ENCODE data around the gene SP3. TPM values are rescaled to one million over a fixed set of nuclear protein-coding genes. Genes with fewer than 3 reads are reported as not detected.

Gene SP3
- total and polyA plus RNA-seq, 12 donors, result 8.6 to 45.7 (median 40.7) TPM

DNA sequence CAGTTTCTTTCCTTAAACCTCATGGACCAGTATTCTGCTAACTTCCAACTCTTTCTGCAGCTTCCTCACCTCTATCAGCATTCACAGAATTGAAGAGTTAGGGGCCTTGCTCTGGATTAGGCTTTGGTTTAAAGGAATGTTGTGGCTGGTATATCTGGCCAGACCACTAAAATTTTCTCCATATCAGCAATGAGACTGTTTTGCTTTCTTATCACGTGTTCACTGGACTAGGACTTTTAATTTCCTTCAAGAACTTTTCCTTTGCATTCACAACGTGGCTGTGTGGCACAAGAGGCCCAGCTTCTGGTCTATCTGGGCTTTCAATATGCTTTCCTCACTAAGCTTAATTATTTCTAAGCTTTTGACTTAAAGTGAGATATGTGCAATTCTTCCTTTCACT, 33.4 kb downstream of the SP3 start:
- H3K36me3 ChIP-seq, result peaks cover 0 to 30% (median 0%) of the 10 kb centered on the region in 9 donors
- H3K9me3 ChIP-seq, result no peaks in the 10 kb centered on the region
- no peak for ATAC-seq
- H3K27me3 ChIP-seq, result no peaks in the 10 kb centered on the region
- no peak overlapping the region for H3K4me3 ChIP-seq
- intact Hi-C loops (cut with DNase I), result no loop called here
- TF ChIP-seq, protein P1, sequence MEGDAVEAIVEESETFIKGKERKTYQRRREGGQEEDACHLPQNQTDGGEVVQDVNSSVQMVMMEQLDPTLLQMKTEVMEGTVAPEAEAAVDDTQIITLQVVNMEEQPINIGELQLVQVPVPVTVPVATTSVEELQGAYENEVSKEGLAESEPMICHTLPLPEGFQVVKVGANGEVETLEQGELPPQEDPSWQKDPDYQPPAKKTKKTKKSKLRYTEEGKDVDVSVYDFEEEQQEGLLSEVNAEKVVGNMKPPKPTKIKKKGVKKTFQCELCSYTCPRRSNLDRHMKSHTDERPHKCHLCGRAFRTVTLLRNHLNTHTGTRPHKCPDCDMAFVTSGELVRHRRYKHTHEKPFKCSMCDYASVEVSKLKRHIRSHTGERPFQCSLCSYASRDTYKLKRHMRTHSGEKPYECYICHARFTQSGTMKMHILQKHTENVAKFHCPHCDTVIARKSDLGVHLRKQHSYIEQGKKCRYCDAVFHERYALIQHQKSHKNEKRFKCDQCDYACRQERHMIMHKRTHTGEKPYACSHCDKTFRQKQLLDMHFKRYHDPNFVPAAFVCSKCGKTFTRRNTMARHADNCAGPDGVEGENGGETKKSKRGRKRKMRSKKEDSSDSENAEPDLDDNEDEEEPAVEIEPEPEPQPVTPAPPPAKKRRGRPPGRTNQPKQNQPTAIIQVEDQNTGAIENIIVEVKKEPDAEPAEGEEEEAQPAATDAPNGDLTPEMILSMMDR (IDR thresholded peaks at IDR 0.05), result no peak
- H3K4me1 ChIP-seq, result peaks cover 4 to 64% (median 25%) of the 10 kb centered on the region in 9 donors
- 53 to 57% methylated on average over 2 of the region's 2 CpGs for WGBS, 2 donors
- no peak for DNase-seq
- H3K27ac ChIP-seq, result no peak overlapping the region

DNA sequence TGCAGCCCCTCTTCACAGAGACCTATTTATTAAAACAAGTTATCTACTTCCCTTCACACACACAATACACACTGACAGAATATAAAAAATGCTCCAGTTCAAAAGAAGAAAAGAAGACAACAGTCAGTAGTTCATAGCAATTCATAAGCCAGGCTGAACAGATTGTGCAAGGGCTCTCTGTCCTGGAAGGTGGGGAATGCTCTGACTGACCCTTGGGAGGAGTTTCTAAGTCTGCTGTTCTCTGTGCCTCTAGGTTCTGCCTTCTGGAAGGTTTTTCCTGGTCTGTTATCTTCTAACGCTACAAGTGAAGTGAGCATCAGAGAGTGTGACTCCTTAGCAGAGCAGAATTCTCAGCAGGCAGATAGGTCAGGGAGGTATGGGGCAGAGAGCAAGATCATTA, 35.7 kb downstream of the SP3 start:
- TF ChIP-seq, protein P1 (IDR thresholded peaks at IDR 0.05), result no peak
- WGBS, 2 donors, result 68 to 71% methylated on average over 1 of the region's 1 CpG
- intact Hi-C loops (cut with DNase I), result no loop called here
- H3K4me1 ChIP-seq, result peaks cover 0 to 60% (median 28%) of the 10 kb centered on the region in 9 donors
- peak in 2 of 8 donors; percentile 38 to 55 for ATAC-seq
- H3K27ac ChIP-seq, result no peak overlapping the region
- H3K27me3 ChIP-seq, result no peaks in the 10 kb centered on the region
- no peak overlapping the region for H3K4me3 ChIP-seq
- DNase-seq, result no peak
- H3K9me3 ChIP-seq, result no peaks in the 10 kb centered on the region
- H3K36me3 ChIP-seq, result peaks cover 0 to 30% (median 0%) of the 10 kb centered on the region in 9 donors

DNA sequence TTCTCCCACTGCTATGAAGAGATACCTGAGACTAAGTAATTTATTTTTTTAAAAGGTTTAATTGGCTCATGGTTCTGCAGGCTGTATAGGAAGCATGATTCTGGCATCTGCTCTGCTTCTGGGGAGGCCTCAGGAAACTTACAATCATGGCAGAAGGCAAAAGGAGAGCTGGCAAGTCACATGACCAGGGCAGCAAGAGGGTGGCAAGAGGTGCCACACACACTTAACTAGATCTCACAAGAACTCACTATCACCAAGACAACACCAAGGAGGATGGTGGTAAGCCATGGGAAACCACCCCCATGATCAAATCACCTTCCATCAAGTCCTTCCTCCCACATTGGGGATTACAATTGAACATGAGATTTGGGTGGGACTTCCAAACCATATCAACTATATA, 38.3 kb downstream of the SP3 start:
- H3K9me3 ChIP-seq, result no peaks in the 10 kb centered on the region
- intact Hi-C loops (cut with DNase I), result no loop called here
- peaks cover 0 to 64% (median 44%) of the 10 kb centered on the region in 9 donors for H3K4me1 ChIP-seq
- DNase-seq (no peak), ATAC-seq (no peak)
- H3K27me3 ChIP-seq, result no peaks in the 10 kb centered on the region
- TF ChIP-seq, protein P1 (IDR thresholded peaks at IDR 0.05), result no peak
- peaks cover 0 to 16% (median 0%) of the 10 kb centered on the region in 9 donors for H3K36me3 ChIP-seq
- H3K27ac ChIP-seq, result no peak overlapping the region
- H3K4me3 ChIP-seq, result no peak overlapping the region

DNA sequence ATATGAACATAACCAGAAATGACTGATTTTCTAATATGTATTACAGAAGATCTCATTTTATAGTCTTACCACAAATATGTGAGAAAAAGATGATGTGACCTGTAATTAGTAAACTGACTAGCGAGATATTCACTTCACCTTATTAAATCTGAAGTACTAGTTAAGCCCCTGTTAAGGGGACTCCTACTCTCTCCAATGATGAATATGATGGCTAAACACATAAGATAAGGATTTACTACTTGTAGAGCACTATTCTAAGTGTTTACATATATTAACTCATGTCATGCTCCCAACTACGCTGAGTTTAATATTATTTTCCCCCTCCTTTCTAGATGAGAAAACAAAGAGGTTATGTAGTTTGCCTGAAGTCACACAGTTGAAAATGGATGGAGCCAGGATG, 40.9 kb downstream of the SP3 start:
- TF ChIP-seq, protein P1 (IDR thresholded peaks at IDR 0.05), result no peak
- WGBS, 2 donors, result 89 to 96% methylated on average over 2 of the region's 2 CpGs
- ATAC-seq, result no peak
- H3K9me3 ChIP-seq, result no peaks in the 10 kb centered on the region
- no peak overlapping the region for H3K27ac ChIP-seq
- intact Hi-C loops (cut with DNase I), result no loop called here
- no peak for DNase-seq
- peaks cover 0 to 59% (median 44%) of the 10 kb centered on the region in 9 donors for H3K4me1 ChIP-seq
- no peak overlapping the region for H3K4me3 ChIP-seq
- no peaks in the 10 kb centered on the region for H3K36me3 ChIP-seq
- no peaks in the 10 kb centered on the region for H3K27me3 ChIP-seq

All from heart right ventricle (tissue), 16 donors.